ENCODE results near the gene ST6GALNAC1.

The ST6GALNAC1 gene

GRCh38 chr17:76599694-76600460 lies 43.7 kb downstream of the ST6GALNAC1 start:
- Histone ChIP-seq H3K4me2 (no peak overlapping the region), H3K9me3 (no peaks in the 10 kb centered on the region), H3K4me1 (peaks cover 14% of the 10 kb centered on the region; the same call in 1 of the 2 replicates), H4K20me1 (no peaks in the 10 kb centered on the region), H3K36me3 (no peaks in the 10 kb centered on the region), H3K27ac (no peak overlapping the region), H3K4me3 (no peak overlapping the region), H3K27me3 (no peaks in the 10 kb centered on the region), H3K9ac (no peak overlapping the region)
- TF ChIP-seq Cebpa-rat (IDR thresholded peaks at IDR 0.05), result no peak

- peaks cover 14% of the 10 kb centered on the region; the same call in 1 of the 2 replicates for H3K4me1 ChIP-seq
- no peak for TF ChIP-seq Cebpa-rat (IDR thresholded peaks at IDR 0.05)
These were observed 45.5 kb downstream of the ST6GALNAC1 start for GRCh38 chr17:76598004-76598439.

GRCh38 chr17:76597156-76598003 lies 46.2 kb downstream of the ST6GALNAC1 start:
- H3K9ac ChIP-seq, result no peak overlapping the region
- H3K4me3 ChIP-seq, result no peak overlapping the region
- H3K4me1 ChIP-seq, result peaks cover 14% of the 10 kb centered on the region; the same call in 1 of the 2 replicates
- no peak for TF ChIP-seq Cebpa-rat (IDR thresholded peaks at IDR 0.05)
- H3K36me3 ChIP-seq, result no peaks in the 10 kb centered on the region
- H3K27me3 ChIP-seq, result no peaks in the 10 kb centered on the region
- H3K9me3 ChIP-seq, result no peaks in the 10 kb centered on the region
- no peak overlapping the region; the same call in 1 of the 2 replicates for H3K4me2 ChIP-seq
- H4K20me1 ChIP-seq, result no peaks in the 10 kb centered on the region
- H3K27ac ChIP-seq, result no peak overlapping the region

More at GRCh38 chr17:76598004-76598439, 45.5 kb downstream of the ST6GALNAC1 start:
- Histone ChIP-seq H3K36me3 (no peaks in the 10 kb centered on the region), H3K4me2 (peak overlapping the region; percentile 31; the same call in 1 of the 2 replicates), H3K9ac (no peak overlapping the region), H3K4me3 (no peak overlapping the region), H3K9me3 (no peaks in the 10 kb centered on the region), H3K27ac (no peak overlapping the region), H3K27me3 (no peaks in the 10 kb centered on the region), H4K20me1 (no peaks in the 10 kb centered on the region)

GRCh38 chr17:76594690-76595089 lies 48.9 kb downstream of the ST6GALNAC1 start:
- Histone ChIP-seq H3K36me3 (no peaks in the 10 kb centered on the region), H3K27ac (no peak overlapping the region), H4K20me1 (no peaks in the 10 kb centered on the region), H3K4me3 (no peak overlapping the region), H3K4me1 (peaks cover 20% of the 10 kb centered on the region), H3K4me2 (no peak overlapping the region), H3K27me3 (no peaks in the 10 kb centered on the region), H3K9ac (no peak overlapping the region), H3K9me3 (no peaks in the 10 kb centered on the region)
- TF ChIP-seq Cebpa-rat (IDR thresholded peaks at IDR 0.05), result no peak

GRCh38 chr17:76593959-76594358 lies 49.6 kb downstream of the ST6GALNAC1 start:
- no peak overlapping the region for H3K9ac ChIP-seq
- H3K4me2 ChIP-seq, result no peak overlapping the region
- H3K27ac ChIP-seq, result no peak overlapping the region
- H3K9me3 ChIP-seq, result no peaks in the 10 kb centered on the region
- peaks cover 26% of the 10 kb centered on the region for H3K4me1 ChIP-seq
- H3K36me3 ChIP-seq, result no peaks in the 10 kb centered on the region
- no peak for TF ChIP-seq Cebpa-rat (IDR thresholded peaks at IDR 0.05)
- H3K4me3 ChIP-seq, result no peak overlapping the region
- H3K27me3 ChIP-seq, result peaks cover 5% of the 10 kb centered on the region; the same call in 1 of the 2 replicates
- no peaks in the 10 kb centered on the region for H4K20me1 ChIP-seq

GRCh38 chr17:76593384-76593826 lies 50.2 kb downstream of the ST6GALNAC1 start:
- no peak overlapping the region for H3K4me3 ChIP-seq
- H3K9ac ChIP-seq, result no peak overlapping the region
- H3K4me1 ChIP-seq, result peaks cover 23% of the 10 kb centered on the region
- no peak for TF ChIP-seq Cebpa-rat (IDR thresholded peaks at IDR 0.05)
- no peak overlapping the region for H3K4me2 ChIP-seq
- H3K27ac ChIP-seq, result no peak overlapping the region
- no peaks in the 10 kb centered on the region for H4K20me1 ChIP-seq
- H3K9me3 ChIP-seq, result no peaks in the 10 kb centered on the region
- peaks cover 11% of the 10 kb centered on the region for H3K27me3 ChIP-seq
- no peaks in the 10 kb centered on the region for H3K36me3 ChIP-seq

GRCh38 chr17:76588182-76588581 lies 55.4 kb downstream of the ST6GALNAC1 start:
- H3K27me3 ChIP-seq, result peaks cover 63% of the 10 kb centered on the region
- H3K27ac ChIP-seq, result no peak overlapping the region
- H3K4me1 ChIP-seq, result peaks cover 41% of the 10 kb centered on the region
- H4K20me1 ChIP-seq, result peaks cover 31% of the 10 kb centered on the region
- H3K9ac ChIP-seq, result no peak overlapping the region
- H3K9me3 ChIP-seq, result no peaks in the 10 kb centered on the region
- no peaks in the 10 kb centered on the region for H3K36me3 ChIP-seq
- no peak for TF ChIP-seq Cebpa-rat (IDR thresholded peaks at IDR 0.05)
- H3K4me2 ChIP-seq, result no peak overlapping the region
- H3K4me3 ChIP-seq, result no peak overlapping the region

- no peaks in the 10 kb centered on the region for H3K9me3 ChIP-seq
- H4K20me1 ChIP-seq, result peaks cover 31% of the 10 kb centered on the region
- no peak overlapping the region for H3K9ac ChIP-seq
- peak overlapping the region; percentile 6; the same call in 1 of the 2 replicates for H3K4me3 ChIP-seq
- H3K4me1 ChIP-seq, result peaks cover 41% of the 10 kb centered on the region
- peak overlapping the region; percentile 58 for H3K4me2 ChIP-seq
- no peak overlapping the region for H3K27ac ChIP-seq
- peaks cover 76% of the 10 kb centered on the region for H3K27me3 ChIP-seq
- no peak for TF ChIP-seq Cebpa-rat (IDR thresholded peaks at IDR 0.05)
- no peaks in the 10 kb centered on the region for H3K36me3 ChIP-seq
These were observed 56.6 kb downstream of the ST6GALNAC1 start for GRCh38 chr17:76586741-76587487.
